ENCODE data around the gene KCNT1. TPM values are rescaled to one million over a fixed set of nuclear protein-coding genes. Genes with fewer than 3 reads are reported as not detected.

Gene KCNT1
- total and polyA plus RNA-seq, 10 of the 15 experiments (the other 5 are each of a cell fraction or from before 2014, with no cell fraction given): not detected

- TF ChIP-seq BCL3 (IDR thresholded peaks at IDR 0.05; ENCODE audit: borderline replicate concordance, insufficient read depth, low read depth, low read length, poor library complexity, severe bottlenecking) (no peak), CBX3 (IDR thresholded peaks at IDR 0.05; ENCODE audit: borderline replicate concordance, low read depth) (no peak), TAF1 (IDR thresholded peaks at IDR 0.05; ENCODE audit: borderline replicate concordance, low read depth, low read length) (no peak)
Measured at GRCh38 chr9:135681161-135681560, 20.8 kb upstream of the KCNT1 start (continued).

GRCh38 chr9:135683401-135684034 lies 18.5 kb upstream of the KCNT1 start:
- Histone ChIP-seq H4K20me1 (ENCODE audit: control insufficient read depth, insufficient read depth) (no peaks in the 10 kb centered on the region), H3K9me3 (replicated peaks; ENCODE audit: control insufficient read depth, insufficient read depth, low read length) (no peaks in the 10 kb centered on the region), H3K9ac (ENCODE audit: control insufficient read depth, insufficient read depth, low read length) (no peak overlapping the region), H3K27me3 (replicated peaks in 1 of 2; ENCODE audit: control insufficient read depth in 2 of 2, insufficient read depth in 2 of 2, low read length in 1 of 2) (no peaks in the 10 kb centered on the region), H3K79me2 (ENCODE audit: control insufficient read depth, insufficient read depth, low read length) (no peaks in the 10 kb centered on the region), H2AFZ (ENCODE audit: control insufficient read depth, low read depth, low read length) (no peak overlapping the region), H3K4me2 (ENCODE audit: control insufficient read depth, insufficient read depth) (no peak overlapping the region), H3K27ac (ENCODE audit: control insufficient read depth, insufficient read depth) (no peak overlapping the region), H3K4me1 (ENCODE audit: control insufficient read depth, insufficient read depth, low read length) (no peaks in the 10 kb centered on the region), H3K36me3 (ENCODE audit: control insufficient read depth in 2 of 2, insufficient read depth in 2 of 2, low read length in 1 of 2) (no peaks in the 10 kb centered on the region), H3K4me3 (no peak overlapping the region)
- RAD21 ChIA-PET (ENCODE audit: unreplicated experiment): no interaction called here
- SMC1A ChIA-PET (ENCODE audit: uncharacterized antibody, unreplicated experiment): no interaction called here
- intact Hi-C loops (cut with micrococcal nuclease; ENCODE audit: unreplicated experiment) (no loop called here), in situ Hi-C loops (cut with MboI) (no loop called here)
- FAIRE-seq: no peak
- TF ChIP-seq NFXL1 (IDR thresholded peaks at IDR 0.05; ENCODE audit: borderline replicate concordance): no peak
- TF ChIP-seq, protein P1, sequence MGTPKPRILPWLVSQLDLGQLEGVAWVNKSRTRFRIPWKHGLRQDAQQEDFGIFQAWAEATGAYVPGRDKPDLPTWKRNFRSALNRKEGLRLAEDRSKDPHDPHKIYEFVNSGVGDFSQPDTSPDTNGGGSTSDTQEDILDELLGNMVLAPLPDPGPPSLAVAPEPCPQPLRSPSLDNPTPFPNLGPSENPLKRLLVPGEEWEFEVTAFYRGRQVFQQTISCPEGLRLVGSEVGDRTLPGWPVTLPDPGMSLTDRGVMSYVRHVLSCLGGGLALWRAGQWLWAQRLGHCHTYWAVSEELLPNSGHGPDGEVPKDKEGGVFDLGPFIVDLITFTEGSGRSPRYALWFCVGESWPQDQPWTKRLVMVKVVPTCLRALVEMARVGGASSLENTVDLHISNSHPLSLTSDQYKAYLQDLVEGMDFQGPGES (IDR thresholded peaks at IDR 0.05): no peak
- TF ChIP-seq SUZ12 (IDR thresholded peaks at IDR 0.05; ENCODE audit: unreplicated experiment): no peak
- no peak for TF ChIP-seq DPF2 (IDR thresholded peaks at IDR 0.05)
- no peak for TF ChIP-seq NFYB (IDR thresholded peaks at IDR 0.05; ENCODE audit: insufficient read depth, low read depth, low read length)
- TF ChIP-seq HDGF (IDR thresholded peaks at IDR 0.05): no peak
- TF ChIP-seq PML (IDR thresholded peaks at IDR 0.05; ENCODE audit: low read length): no peak
- TF ChIP-seq NFIC (IDR thresholded peaks at IDR 0.05; ENCODE audit: low read depth, low read length): no peak
- BruUV-seq (replicated peaks): no TSS peak
- ATAC-seq: no peak
- POLR2A ChIA-PET: no interaction called here
- WGBS (ENCODE audit: insufficient coverage, insufficient replicate concordance, low lambda C conversion rate, missing lambda C conversion rate): 20% methylated on average over 9 of the region's 15 CpGs
- CTCF ChIA-PET: no interaction called here
- no peak for DNase-seq (ENCODE audit: low read depth, low spot score)

Measured in GM12878 (cell line).